Activated T-helper 1 cell treated with anti-CD3 and anti-CD28 coated beads, Interleukin-12 subunit alpha, Interleukin-12 subunit beta, Interleukin-2, Interleukin-4 antibody, amounts not matched to agents 30 ng/mL and 10 ng/mL and 1 ng/mL, durations not matched to agents 14 hours and 24 hours and 36 hours (primary cell): ENCODE data around the gene ABCA10. TPM values are rescaled to one million over a fixed set of nuclear protein-coding genes. Genes with fewer than 3 reads are reported as not detected.
"Not testable (repeated sequence)": the region's sequence is repeated elsewhere in the genome, so short reads cannot be mapped to it uniquely, and the experiment has no call there.

ENCODE experiments used
- DNase-seq: peaks from one replicate; pipeline ENCODE4 v3.0.0; 2021; ENCODE audit warnings: low spot score
- H3K27ac Mint-ChIP-seq: one replicate; pipeline ENCODE4 v1.8.0; 2021; ENCODE audit warnings: mild to moderate bottlenecking, mixed read lengths
- H3K27me3 Mint-ChIP-seq: one replicate; pipeline ENCODE4 v1.8.0; 2022; ENCODE audit warnings: mild to moderate bottlenecking, moderate library complexity, mixed read lengths; ENCODE audit not compliant: insufficient read depth
- H3K36me3 Mint-ChIP-seq: one replicate; pipeline ENCODE4 v1.8.0; 2021; ENCODE audit warnings: low read depth, mixed read lengths
- H3K4me1 Mint-ChIP-seq: one replicate; pipeline ENCODE4 v1.8.0; 2021; ENCODE audit warnings: low read depth, mixed read lengths
- H3K4me3 Mint-ChIP-seq: one replicate; pipeline ENCODE4 v1.8.0; 2021; ENCODE audit warnings: mild to moderate bottlenecking, moderate library complexity, mixed read lengths
- H3K9me3 Mint-ChIP-seq: one replicate; pipeline ENCODE4 v1.8.0; 2021; ENCODE audit warnings: mixed read lengths
- intact Hi-C: fragments of 100-400 bp; cut with micrococcal nuclease; formaldehyde crosslinking; loops from one replicate; pipeline ENCODE4 v1.15.1; 2024
- total RNA-seq: library from RNA; stranded (reverse); gene quantifications from 2 replicates; pipeline ENCODE4 v1.2.3, GENCODE V29; 2022

Gene ABCA10
- total RNA-seq, 1 donor from 2014 or later = 0.44 TPM

DNA sequence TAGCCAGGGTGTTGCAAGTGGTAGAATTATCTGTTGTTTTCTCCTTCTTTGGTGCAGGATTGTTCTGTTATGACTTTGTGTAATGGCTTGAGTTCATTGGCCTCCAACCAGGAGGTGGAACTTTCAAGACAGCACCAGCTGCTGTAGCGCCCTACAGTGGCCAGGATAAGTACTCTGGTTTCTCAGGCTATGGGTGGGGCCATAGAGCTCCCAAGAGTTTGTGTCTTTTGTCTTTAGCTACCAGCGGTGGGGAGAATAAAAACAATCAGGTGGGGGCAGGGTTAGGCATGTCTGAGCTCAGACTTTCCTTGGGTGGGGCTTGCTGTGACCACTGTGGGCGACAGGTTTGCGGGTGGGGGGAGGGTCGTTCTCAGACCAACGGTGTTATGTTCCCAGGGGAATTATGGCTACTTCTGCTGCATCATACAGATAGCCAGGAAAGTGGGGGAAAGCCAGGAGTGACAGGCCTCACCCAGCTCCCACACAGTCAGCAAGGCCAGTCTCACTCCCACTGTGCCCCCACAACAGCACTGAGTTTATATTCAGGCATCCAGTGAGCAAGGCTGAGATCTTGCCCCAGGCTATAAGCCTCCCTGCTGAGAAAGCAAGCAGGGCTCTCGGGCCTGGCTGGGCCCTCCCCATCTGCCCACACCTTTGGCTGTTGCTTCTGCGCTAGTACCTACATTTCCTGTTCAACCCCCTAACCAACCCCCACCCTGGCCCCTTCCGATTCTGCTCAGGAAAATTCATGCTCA is 15.4 kb downstream of the ABCA10 start:
- intact Hi-C loops = no loop called here
- DNase-seq = no peak
- Mint-ChIP-seq H3K9me3 (no peaks in the 10 kb centered on the region), H3K27ac (no peak overlapping the region), H3K4me1 (no peaks in the 10 kb centered on the region), H3K4me3 (no peak overlapping the region), H3K36me3 (no peaks in the 10 kb centered on the region), H3K27me3 (peaks cover 2% of the 10 kb centered on the region)

DNA sequence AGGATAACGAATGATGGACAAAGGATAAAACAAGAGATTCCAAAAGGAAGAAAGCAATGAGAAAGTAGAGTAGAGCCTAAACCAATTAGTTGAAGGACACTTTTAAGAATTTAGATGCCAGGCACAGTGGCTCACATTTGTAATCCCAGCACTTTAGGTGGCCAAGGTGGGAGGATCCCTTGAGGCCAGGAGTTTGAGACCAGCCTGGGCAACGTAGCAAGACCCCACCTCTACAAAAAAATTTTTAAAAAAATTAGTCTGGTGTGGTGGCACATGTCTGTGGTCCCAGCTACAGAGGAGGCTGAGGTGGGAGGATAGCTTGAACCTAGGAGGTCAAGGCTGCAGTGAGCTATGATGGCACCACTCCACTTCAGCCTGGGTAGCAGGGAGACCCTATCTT is 20.0 kb downstream of the ABCA10 start:
- intact Hi-C loops = no loop called here
- H3K4me1 Mint-ChIP-seq = no peaks in the 10 kb centered on the region
- no peaks in the 10 kb centered on the region for H3K9me3 Mint-ChIP-seq
- H3K4me3 Mint-ChIP-seq = no peak overlapping the region
- no peak for DNase-seq
- no peak overlapping the region for H3K27ac Mint-ChIP-seq
- H3K27me3 Mint-ChIP-seq = peaks cover 2% of the 10 kb centered on the region
- H3K36me3 Mint-ChIP-seq = no peaks in the 10 kb centered on the region

DNA sequence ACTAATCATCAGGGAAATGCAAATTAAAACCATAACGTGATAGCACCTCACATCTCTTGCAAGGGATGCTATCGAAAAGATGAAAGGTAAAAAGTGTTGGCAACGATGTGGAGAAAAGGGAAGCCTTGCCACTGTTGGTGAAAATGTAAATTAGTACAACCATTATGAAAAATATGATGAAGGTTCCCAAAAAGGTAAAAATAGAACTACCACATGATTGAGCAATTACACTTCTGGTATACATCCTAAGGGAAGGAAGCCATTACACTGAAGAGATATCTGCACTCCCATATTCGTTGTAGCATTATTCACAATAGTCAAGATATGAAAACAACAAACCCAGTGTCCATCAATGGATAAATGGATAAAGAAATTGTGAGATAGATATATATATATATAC is 21.5 kb downstream of the ABCA10 start:
- Mint-ChIP-seq H3K27me3 (peaks cover 2% of the 10 kb centered on the region), H3K27ac (no peak overlapping the region), H3K9me3 (no peaks in the 10 kb centered on the region), H3K4me1 (no peaks in the 10 kb centered on the region), H3K36me3 (no peaks in the 10 kb centered on the region), H3K4me3 (no peak overlapping the region)
- intact Hi-C loops = no loop called here
- DNase-seq = no peak

DNA sequence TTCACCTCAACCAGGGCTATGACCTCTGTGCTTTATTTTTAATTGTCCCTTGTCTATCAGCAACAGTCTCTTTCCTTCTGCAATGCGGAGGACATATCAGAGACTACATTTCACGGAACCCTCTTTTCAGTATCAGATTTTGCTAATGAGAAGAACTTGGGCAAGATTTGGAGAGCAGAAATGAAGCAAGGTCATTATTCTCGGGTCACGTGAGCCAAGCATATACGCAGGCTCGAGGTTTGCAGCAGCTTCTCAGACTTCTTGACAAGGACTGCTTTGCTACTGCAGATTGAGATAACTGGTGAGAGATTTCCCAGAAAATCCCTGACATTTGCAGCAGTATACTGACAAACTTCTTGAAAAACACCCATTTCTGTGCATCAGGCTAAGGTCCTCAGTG is 30.4 kb downstream of the ABCA10 start:
- no peak overlapping the region for H3K4me3 Mint-ChIP-seq
- no peak for DNase-seq
- H3K4me1 Mint-ChIP-seq = no peaks in the 10 kb centered on the region
- intact Hi-C loops = no loop called here
- H3K9me3 Mint-ChIP-seq = no peaks in the 10 kb centered on the region
- no peak overlapping the region for H3K27ac Mint-ChIP-seq
- no peaks in the 10 kb centered on the region for H3K36me3 Mint-ChIP-seq
- no peaks in the 10 kb centered on the region for H3K27me3 Mint-ChIP-seq

DNA sequence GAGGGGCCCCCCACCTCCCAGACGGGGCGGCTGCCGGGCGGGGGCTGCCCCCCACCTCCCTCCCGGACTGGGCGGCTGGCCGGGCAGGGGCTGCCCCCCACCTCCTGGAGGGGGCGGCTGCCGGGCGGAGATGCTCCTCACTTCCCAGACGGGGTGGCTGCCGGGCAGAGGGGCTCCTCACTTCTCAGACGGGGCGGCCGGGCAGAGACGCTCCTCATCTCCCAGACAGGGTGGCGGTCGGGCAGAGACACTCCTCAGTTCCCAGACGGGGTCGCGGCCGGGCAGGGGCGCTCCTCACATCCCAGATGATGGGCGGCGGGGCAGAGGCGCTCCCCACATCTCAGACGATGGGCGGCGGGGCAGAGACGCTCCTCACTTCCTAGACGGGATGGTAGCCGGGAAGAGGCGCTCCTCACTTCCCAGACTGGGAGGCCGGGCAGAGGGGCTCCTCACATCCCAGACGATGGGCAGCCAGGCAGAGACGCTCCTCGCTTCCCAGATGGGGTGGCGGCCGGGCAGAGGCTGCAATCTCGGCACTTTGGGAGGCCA is 32.4 kb downstream of the ABCA10 start:
- H3K27me3 Mint-ChIP-seq, H3K36me3 Mint-ChIP-seq, intact Hi-C loops, DNase-seq, H3K4me3 Mint-ChIP-seq, H3K27ac Mint-ChIP-seq, H3K9me3 Mint-ChIP-seq, H3K4me1 Mint-ChIP-seq: not testable (repeated sequence)

DNA sequence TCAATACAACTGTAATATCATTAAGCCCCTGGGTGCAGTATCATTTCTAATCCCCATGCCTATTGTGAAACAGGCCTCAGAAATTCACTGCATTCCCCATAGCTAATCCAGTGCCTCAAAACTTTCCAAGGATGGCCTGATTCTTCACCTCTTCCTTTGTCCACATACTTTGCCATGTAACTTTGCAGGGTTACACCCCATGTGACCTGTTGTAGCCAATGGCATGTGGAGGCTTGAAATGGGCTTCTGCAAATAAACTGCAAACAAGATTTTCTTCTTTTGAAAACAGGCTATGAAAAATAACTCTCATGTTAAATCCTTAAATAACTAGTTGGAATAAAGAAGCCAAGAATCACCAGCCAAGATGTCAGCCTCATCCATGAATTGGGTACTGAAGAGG is 35.9 kb downstream of the ABCA10 start:
- Mint-ChIP-seq H3K4me3 (no peak overlapping the region), H3K36me3 (no peaks in the 10 kb centered on the region), H3K9me3 (no peaks in the 10 kb centered on the region), H3K27me3 (no peaks in the 10 kb centered on the region), H3K27ac (no peak overlapping the region), H3K4me1 (no peaks in the 10 kb centered on the region)
- no peak for DNase-seq
- intact Hi-C loops = no loop called here

DNA sequence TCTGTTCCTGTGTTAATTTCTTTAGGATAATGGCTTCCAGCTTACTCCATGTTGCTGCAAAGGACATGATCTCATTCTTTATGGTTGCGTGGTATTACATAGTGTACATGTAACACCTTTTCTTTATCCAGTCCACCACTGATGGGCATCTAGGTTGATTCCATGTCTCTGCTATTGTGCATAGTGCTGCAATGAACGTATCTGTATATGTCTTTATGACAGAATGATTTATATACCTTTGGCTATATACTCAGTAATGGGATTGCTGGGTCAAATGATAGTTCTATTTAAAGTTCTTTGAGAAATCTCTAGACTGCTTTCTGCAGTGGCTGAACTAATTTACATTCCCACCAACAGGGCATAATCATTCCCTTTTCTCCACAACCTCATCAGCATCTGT is 39.8 kb downstream of the ABCA10 start:
- Mint-ChIP-seq H3K9me3 (no peaks in the 10 kb centered on the region), H3K4me3 (no peak overlapping the region), H3K36me3 (no peaks in the 10 kb centered on the region), H3K27me3 (no peaks in the 10 kb centered on the region), H3K27ac (no peak overlapping the region), H3K4me1 (no peaks in the 10 kb centered on the region)
- no peak for DNase-seq
- intact Hi-C loops = no loop called here

DNA sequence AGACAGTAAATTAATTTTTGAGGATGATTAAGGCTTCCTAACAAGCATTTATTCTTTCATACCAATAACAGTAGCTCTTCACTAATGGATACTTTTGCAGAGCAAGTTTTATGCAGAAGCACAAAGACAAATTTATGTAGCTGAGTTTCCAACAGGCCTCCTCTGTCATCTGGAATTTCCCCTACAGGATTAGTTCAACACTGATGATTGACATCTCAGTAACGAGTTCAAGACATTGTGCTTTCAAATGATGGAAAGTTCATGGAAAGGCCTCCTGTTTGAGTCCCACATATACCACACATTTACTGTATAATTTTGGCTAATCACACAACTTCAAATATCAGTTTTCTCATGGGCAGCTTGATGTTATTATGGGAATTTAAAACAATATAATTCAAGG is 40.6 kb downstream of the ABCA10 start:
- Mint-ChIP-seq H3K9me3 (no peaks in the 10 kb centered on the region), H3K27ac (no peak overlapping the region), H3K36me3 (no peaks in the 10 kb centered on the region), H3K27me3 (no peaks in the 10 kb centered on the region), H3K4me3 (no peak overlapping the region), H3K4me1 (no peaks in the 10 kb centered on the region)
- intact Hi-C loops = no loop called here
- DNase-seq = no peak

DNA sequence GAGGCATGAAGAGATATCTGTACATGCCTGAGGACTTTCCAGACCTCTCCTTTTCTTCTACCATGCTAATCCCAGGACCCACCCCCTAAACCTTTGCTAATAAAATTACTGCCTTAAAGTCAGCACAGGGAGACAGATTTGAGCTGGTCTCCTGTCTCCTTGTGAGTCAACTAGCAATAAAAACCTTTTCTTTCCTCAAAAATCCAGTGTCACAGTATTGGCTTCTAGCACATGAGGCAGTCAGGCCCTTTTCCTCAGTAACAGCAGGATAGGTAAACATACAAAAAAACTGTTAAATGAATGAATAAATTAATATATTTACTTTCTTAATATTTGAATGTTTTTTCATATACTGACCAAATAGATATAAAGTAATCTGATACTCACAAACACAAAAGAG is 41.3 kb downstream of the ABCA10 start:
- Mint-ChIP-seq H3K9me3 (no peaks in the 10 kb centered on the region), H3K4me3 (no peak overlapping the region), H3K27ac (no peak overlapping the region), H3K36me3 (no peaks in the 10 kb centered on the region), H3K27me3 (no peaks in the 10 kb centered on the region), H3K4me1 (no peaks in the 10 kb centered on the region)
- intact Hi-C loops = no loop called here
- no peak for DNase-seq

DNA sequence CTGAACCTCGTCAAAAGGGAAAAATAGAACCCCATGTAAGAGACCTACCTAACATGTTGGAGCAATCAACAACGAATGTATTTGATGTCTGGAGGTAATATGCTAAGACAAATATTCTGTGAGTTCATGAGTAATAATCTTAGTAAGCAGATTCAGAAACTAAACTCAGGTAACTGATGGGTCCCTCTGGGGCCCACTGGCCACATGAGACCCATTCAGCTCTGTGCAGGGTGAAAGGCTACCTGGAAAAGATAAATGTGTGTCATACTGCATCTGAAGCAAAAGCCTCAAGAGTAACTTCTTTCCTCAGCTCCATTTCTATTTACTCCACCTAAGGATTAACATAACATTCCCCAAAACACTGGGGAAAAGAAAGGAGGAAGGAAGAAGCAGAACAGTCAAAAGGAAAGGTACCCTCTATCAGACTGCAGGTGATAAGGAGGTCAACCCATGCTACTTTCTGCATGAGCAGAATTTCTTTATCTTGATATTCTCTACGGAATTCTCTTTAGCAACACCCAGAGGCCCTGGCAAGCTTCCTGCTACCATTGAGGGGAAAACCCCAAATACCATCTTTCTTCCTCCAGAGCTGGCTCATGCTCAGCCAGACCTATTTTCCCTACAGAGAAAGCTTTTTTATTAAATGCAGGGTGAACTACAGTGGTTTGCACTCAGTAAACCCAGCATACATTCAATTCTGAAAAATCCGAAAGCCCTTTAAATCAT is 49.2 kb downstream of the ABCA10 start:
- DNase-seq = no peak
- Mint-ChIP-seq H3K27ac (no peak overlapping the region), H3K27me3 (no peaks in the 10 kb centered on the region), H3K36me3 (no peaks in the 10 kb centered on the region), H3K4me1 (no peaks in the 10 kb centered on the region), H3K9me3 (no peaks in the 10 kb centered on the region), H3K4me3 (no peak overlapping the region)
- intact Hi-C loops = no loop called here

DNA sequence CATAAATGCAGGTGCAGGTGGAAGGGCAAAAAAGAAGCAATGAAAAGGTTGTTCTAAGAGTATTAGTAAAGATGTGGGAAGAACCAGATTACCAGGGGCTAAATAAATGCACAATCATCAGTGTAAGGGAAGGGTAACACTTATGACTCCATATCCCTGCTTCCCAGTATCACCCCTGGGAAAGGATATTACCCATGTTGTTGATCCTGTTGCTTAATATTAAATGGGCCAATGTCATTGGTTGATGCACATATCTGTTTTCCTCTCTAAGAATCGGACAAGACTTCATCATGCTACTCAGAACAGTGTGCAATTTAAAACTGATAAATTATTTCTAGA is 52.2 kb downstream of the ABCA10 start:
- Mint-ChIP-seq H3K27ac (no peak overlapping the region), H3K4me1 (no peaks in the 10 kb centered on the region), H3K27me3 (peaks cover 2% of the 10 kb centered on the region), H3K36me3 (no peaks in the 10 kb centered on the region), H3K9me3 (no peaks in the 10 kb centered on the region), H3K4me3 (no peak overlapping the region)
- DNase-seq = no peak
- intact Hi-C loops = no loop called here

DNA sequence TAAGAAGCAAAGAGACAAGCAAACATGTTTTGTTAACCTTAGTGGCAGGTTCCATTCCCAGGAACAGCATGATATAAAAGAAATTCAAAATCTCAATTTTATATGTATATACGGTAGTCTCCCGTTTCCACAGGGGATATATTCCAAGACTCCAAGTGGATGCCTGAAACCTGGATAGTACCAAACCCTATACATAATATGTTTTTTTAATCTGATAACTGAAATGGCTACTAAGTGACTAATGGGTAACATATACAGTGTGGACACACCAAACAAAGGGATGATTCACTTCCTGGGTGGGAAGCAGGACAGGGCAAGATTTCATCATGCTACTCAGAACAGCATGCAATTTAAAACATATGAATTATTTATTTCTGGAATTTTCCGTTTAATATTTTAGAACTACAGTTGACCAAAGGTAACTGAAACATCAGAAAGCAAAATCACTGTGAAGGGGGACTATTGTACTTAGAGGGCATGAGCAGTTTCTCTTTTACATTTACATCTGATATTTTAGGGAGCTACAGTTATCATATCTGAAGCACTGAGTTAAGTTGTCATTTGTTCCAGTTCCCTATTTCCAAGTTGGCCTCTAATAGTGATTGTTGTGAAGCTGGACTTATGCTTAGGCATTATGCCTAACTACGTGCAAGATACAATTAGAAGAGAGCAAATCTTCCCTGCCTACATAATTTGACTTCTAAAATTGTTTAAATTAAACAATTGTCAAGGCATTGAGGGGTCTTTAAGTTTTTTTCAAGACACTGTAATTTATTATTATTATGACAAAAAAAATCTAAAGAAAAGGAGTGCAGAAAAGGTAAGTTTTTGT is 52.8 kb downstream of the ABCA10 start:
- intact Hi-C loops = no loop called here
- Mint-ChIP-seq H3K4me3 (no peak overlapping the region), H3K36me3 (no peaks in the 10 kb centered on the region), H3K4me1 (no peaks in the 10 kb centered on the region), H3K9me3 (no peaks in the 10 kb centered on the region), H3K27me3 (peaks cover 2% of the 10 kb centered on the region), H3K27ac (no peak overlapping the region)
- no peak for DNase-seq

DNA sequence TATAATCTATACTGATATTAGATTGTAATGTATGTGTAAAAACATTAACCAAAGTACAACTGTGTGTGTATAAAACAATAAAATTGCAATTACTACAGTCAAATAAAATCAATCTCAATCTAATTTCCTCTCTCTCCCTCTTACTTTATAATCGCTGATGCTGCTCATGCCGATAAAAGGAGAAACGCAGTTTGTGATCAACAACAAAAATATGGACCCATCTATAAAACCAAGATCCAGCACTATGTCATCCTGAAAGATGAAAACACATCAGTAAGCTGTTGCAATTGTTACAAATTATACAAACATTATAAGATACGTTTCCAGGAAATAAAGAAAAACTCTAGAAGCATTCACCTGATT is 53.4 kb downstream of the ABCA10 start:
- Mint-ChIP-seq H3K27ac (no peak overlapping the region), H3K4me1 (no peaks in the 10 kb centered on the region), H3K27me3 (peaks cover 2% of the 10 kb centered on the region), H3K9me3 (no peaks in the 10 kb centered on the region), H3K36me3 (no peaks in the 10 kb centered on the region), H3K4me3 (no peak overlapping the region)
- intact Hi-C loops = no loop called here
- no peak for DNase-seq
